ENCODE results near the gene DCDC2C.
A peak's percentile ranks its signal among the peaks of the same experiment; 100 is the strongest.

The DCDC2C gene

DNA sequence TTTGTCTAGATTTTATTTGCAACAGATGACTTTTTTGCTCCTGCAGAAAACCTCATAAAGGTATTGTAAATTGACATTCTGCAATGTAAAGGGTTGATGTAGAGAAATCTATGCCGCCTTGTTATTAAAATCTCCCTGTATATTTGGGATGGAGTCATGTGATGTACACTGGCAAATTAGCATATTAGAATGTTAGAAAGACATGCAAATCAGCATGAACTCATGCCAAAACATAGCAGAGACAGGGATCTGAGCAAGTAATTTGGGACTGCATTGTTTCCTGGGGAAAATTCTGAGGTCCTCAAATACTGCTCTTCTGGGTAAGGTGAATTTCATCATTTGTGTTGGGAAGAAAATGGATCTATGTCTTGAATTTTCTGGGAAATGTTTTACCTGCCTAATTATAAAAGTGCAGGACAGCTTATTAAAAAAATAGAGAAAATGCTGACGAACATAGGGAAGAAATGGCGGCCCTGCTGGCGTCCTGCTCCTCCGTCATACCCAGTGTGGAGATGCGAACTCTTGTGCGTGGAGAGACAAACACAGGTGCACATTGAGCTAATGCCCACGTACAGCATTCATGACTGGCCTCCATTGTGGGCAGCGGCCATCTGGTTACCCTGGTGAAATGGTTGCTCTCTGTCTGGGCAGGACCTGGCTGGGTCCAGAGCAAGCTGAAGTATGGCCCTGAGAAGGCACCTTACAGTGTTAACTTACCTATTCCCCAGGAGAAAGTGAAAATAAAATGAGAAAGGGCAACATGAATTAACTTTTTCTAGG is 29.1 kb upstream of the DCDC2C start:
- DNase-seq: no peak

DNA sequence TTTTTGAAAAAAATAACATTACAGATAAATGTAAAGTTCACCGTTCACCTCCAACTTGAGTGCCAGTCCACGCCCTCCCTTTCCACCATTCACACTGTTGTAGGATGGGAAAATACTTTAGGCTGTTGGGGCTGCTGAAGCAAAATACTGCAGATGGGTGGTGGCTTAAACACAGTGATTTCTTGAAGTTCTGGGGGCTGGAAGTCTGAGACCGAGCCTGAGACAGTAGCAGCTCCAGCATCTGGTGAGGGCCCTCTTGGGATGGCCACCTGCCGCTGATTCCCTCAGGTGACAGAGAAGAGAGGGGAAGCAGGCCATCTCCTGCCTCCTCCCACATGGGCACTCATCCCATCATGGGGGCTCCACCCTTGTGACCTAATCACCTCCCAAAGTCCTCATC is 27.7 kb upstream of the DCDC2C start:
- no peak for DNase-seq

GRCh38 chr2:3677436-3677835 is 25.9 kb upstream of the DCDC2C start:
- no peak for DNase-seq

GRCh38 chr2:3678212-3678611 is 25.2 kb upstream of the DCDC2C start:
- no peak for DNase-seq

GRCh38 chr2:3679180-3679579 is 24.2 kb upstream of the DCDC2C start:
- no peak for DNase-seq

DNA sequence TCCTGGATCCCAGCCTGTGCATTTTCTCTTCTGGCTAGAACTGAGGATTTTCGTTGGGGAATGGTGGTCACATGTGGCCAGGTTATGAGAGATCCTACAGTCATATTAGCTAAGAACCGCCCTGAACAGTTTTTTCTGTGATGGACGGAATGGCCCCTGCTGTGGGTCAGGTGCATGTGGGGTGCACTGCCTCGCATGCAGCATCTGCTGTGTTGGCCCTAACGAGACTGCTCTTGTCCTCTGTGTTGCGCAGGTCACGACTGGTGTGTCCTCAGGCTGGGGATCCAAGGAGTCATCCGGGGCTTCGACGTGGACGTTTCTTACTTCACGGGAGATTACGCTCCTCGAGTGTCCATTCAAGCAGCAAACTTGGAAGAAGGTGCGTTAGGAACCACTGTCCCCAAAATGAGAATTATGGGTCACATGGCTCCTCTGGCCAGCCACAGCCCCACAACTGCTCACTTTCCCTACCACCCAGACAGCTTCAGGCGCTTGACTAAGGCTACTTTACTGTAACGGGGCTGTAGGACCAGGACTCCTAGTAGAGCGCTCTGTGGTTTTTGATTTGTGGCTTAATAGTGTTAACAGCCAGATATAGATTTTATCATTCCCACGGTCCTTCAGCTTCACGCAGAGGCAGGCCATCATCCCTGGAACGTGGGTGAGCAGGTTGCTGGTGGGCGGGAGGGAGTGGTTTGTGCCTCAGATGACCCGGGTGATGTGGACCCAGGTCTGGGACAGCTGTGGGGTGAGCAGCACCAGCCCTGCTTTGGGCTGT is 23.6 kb upstream of the DCDC2C start:
- DNase-seq: no peak

DNA sequence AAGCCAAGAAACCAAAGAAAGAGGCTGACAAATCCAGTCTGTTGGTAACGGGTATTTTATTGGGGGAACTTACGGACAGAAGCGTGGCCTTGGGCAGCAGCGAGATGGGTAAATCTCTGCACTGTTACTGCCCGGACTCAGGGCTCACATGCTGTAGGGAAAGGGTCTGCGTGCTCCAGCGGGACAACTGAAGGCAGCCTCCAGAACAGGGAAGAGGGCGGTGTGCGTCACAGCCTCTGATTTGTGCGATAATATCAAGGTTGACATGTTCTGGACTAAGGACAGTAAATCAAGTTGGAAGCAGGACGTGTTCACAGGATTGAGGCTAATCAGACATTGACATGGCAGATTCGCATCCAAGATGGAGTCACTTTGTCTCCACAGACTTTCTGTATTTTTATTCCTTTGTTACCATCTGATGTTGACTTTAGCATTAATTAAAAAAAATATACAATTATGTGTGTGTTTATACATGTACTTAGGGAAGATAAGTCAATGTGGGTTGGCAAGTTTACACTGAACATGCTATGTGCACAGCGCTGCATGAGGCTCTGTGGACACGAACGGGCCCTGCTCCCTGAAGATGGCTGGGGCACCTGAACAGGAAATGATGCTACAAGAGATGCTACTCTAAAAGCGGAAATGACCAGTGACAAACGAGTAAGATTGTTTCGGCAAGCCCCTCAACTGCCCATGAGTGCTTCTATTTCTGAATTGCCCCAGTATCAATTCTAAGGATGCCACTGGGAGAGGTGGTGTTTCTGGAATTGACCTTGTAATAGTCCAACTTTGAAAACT is 22.6 kb upstream of the DCDC2C start:
- no peak for DNase-seq

DNA sequence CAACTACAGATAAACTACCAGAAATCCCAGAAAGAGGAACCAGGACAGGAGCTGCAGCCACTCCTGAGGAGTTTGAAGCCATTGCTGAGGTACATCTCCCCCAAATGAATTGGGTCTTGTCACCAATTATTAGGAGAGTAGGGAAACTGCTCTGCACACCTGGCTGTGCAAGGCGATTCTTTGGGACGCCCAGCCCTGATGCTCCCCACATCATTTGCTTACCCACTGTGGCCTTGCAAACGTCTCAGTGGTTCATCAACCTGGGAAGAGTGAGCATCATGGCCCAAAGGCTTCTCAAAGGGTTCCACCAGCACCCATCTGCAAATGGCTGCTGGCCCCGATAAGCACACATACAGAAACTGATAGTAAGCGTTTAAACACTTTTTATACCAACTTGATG is 21.8 kb upstream of the DCDC2C start:
- DNase-seq: no peak

DNA sequence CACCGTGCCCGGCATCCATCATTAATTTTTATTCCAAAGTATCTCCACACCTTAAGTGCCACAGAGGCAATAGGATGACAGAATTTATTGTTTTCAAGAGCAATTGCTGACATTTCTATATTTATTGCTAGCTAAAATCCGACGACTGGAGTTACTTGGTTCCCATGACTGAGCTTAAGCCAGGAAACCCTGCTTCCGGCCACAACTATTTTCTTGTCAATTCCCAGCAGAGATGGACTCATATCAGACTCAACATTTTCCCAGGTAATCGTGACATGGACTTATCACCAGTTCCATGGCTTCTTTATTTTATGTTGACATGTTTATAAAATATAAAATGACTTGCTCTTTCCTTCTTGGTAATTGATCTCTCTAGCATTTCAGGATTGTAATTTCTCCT is 20.6 kb upstream of the DCDC2C start:
- DNase-seq: no peak

- DNase-seq: no peak
Measured at GRCh38 chr2:3683748-3684454, 19.5 kb upstream of the DCDC2C start.

- no peak for DNase-seq
Measured at GRCh38 chr2:3689998-3690748, 13.2 kb upstream of the DCDC2C start.

DNA sequence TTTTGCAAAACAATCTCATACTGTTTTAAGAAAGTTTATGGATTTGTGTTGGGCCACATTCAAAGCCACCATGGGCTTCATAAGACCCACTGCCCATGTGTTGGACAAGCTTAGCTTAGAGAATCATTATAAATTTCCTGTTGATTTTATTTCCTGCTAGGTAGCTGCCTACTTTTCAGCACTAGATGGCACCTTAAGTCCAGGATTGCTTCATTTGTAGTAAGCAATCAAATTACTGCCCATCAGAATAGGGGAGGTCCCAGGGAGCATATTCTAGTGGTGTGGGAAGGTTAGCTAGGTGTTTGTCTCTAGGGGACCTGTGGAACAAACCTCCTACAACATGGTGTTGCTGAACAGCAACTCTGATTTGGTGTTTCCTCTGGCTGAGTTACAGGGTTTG is 11.0 kb upstream of the DCDC2C start:
- DNase-seq: peak; percentile 9

- DNase-seq: no peak
Measured at GRCh38 chr2:3696545-3696944, 6.8 kb upstream of the DCDC2C start.

DNA sequence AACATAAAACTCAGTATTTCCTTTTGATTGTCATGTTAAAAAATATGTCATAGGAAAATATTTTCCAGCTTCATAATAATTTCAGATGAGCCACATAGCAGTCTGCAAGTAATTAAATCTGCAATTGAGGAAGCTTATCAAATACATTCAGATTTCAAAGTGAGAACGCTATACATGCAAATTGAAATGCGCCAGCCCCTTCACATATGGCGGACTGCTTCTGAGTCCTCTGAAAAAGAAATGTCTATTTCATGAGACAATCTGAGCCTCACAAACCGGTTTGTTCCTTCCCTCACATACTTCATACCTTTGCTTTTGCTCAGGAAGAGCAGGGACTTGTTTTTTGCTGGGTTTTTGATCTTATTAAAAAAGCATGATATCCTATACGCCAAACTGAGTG is 2.3 kb upstream of the DCDC2C start:
- DNase-seq: no peak

GRCh38 chr2:3703757-3704355 is 481 bp downstream of the DCDC2C start:
- no peak for DNase-seq

DNA sequence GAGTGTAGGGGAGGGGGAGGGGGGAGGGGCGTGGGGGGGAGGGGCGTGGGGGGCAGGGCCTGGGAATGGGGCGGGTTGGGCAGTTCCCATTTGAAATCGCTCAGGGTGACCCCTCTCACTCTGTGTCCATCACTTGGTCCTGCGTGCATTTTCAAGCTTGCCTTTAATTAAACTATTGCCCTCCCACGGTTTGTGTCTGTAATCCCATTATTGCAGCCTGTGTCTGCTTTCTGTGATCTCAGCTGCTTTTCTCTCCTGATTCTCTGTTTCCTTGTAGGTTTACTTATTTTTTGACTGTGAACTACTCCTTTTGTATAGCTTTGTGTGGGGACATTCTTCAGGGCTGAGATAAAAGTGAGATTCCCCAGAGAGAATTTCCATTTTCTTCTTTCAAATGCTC is 1.3 kb downstream of the DCDC2C start:
- no peak for DNase-seq

DNA sequence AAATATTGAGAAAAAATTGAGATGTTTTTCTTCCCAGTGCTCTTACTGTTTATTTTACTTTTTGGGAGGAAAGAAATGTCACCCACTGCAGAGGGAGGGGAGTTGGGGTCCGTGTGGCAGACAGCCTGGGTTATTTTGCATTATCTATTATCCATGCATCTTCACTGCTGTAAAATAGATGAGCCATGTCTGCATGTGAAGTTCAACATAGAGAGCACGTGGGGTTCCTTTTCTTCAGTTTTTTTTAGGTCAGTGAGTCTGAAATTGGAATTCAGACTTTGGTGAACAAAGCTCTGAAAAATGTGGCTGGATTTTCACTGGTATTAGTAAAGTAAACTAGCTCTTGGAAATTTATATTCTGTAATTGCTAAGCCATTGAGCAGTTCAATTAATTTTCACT is 2.4 kb downstream of the DCDC2C start:
- no peak for DNase-seq

DNA sequence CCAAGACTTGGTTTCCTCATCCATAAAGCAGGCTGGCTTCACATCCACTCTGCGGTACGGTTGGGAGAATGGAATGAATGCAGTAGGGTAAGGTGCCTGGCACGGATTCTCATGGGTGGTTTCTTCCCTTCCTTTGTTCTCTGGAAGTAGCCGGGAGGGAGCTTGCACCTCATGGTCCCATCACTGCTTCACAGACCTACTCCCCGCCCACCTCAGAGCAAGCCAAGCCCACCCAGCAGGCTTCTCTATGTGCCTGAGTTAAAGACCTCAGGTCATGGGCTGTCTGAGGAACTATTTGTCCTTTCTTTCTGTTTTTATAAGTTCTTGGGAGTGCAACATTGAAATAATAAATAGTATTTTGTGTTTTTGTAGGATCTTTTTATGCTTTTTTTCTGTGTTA is 3.5 kb downstream of the DCDC2C start:
- DNase-seq: no peak

DNA sequence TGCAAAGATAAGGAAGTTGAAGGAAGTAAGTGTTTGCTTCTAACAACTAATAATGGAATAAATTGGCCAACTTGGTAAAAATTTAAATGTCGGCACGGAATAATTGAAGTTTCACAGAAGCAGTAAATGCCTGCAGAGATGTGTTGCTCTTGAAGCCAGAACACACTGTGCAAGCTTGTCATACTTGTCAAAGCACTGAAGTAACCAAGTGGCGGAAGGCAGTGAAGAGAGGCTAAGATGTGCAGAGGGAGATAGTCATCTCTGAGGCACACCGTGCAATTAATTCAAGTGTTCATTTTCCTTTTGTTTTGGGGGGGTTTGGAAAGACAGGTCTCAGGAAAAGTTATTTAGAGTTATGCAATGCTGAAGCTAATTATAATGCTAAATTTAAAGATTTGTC is 5.2 kb downstream of the DCDC2C start:
- no peak for DNase-seq

DNA sequence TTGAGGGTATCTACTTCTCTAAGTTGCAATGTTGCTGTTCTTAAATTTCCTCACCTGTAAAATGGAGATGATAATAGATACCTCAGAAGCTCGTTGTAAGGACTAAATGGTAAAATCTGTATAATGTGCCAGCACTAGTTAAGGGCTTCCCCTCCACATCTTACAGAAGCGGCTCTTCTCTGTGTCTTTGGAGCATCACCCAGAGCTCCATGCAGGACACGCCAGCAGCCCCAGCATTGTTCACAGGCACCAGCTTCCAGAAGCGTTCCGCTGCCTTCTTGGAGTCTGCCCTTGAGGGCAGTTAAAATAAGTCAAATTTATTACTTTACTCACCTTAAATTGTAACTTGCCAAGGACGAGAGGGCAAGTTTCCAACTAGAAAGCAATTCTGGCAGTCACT is 5.8 kb downstream of the DCDC2C start:
- DNase-seq: no peak

GRCh38 chr2:3712424-3712823 is 9.0 kb downstream of the DCDC2C start:
- no peak for DNase-seq

Measured in activated CD4-positive, alpha-beta T cell treated with anti-CD3 and anti-CD28 coated beads, Interleukin-10, Interleukin-2, amounts not matched to agents 100 ng/mL and 50 ng/mL, durations not matched to agents 16 hours and 8 hours (primary cell).